ENCODE data around the gene GABBR2. TPM values are rescaled to one million over a fixed set of nuclear protein-coding genes. Genes with fewer than 3 reads are reported as not detected.
"Not testable (repeated sequence)": the region's sequence is repeated elsewhere in the genome, so short reads cannot be mapped to it uniquely, and the experiment has no call there.

Gene GABBR2
- total RNA-seq, 2 donors from 2014 or later: not detected

DNA sequence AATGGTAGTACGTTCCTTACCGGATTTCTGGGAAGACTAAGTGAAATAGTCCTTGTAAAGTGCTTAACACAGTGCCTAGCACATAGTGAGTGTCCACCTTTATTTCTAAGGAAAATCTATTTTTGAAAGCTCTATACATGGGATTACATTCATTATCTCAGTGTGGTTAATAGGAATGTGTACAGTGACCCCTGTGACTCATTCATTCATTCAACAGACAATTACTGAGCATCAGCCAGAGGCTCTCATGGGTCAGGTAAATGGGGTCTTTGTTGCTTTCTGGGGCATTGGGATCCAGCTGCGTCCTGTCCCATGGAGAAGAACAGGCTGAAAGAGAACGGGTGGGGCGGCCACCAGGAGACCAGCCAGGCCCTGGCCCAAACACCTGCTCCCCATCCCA lies 227.1 kb downstream of the GABBR2 start:
- ATAC-seq (no peak), DNase-seq (no peak)
- intact Hi-C loops (cut with DNase I, micrococcal nuclease): no loop called here

DNA sequence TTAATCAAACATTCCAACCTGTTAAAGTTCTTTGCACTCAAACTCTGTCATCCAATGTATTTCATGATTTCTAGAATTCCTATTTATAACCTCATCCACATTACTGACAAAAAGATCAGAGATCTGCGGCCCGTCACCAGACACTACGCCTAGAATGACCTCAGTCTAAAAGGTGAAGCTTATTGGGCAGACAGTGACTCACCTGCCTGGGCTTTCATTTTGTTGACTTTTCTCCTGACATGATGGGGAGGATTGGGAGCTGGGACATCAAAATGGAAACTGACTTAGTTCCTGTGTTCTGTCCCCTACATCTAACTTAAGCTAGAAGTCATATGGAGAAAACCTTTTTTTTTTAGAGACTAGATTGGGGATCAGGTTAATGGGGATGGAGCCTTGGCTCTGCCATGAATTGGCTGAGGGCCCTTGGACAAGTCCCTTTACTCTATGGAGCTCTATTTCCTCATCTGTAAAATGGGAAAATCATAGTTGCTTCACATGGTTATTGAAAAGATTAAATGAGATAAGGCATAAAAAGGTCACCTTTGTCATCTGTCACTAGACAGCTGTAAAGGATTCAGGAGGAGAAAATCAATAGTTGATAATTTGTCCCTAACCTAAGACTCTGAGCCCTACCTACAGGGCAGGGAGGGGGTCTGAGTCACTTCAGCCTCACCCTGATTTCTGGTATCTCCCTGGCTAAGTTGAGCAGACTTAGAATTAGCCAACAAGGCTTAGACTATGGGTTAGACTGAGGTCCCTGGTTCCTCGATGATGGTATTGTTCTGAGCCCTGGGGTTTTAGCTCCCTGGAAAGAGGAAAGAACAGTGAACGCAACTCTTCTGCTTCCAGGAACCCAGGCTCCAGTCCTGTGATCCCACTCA lies 228.5 kb downstream of the GABBR2 start:
- DNase-seq: no peak
- intact Hi-C loops (cut with DNase I, micrococcal nuclease): no loop called here
- no peak for ATAC-seq

DNA sequence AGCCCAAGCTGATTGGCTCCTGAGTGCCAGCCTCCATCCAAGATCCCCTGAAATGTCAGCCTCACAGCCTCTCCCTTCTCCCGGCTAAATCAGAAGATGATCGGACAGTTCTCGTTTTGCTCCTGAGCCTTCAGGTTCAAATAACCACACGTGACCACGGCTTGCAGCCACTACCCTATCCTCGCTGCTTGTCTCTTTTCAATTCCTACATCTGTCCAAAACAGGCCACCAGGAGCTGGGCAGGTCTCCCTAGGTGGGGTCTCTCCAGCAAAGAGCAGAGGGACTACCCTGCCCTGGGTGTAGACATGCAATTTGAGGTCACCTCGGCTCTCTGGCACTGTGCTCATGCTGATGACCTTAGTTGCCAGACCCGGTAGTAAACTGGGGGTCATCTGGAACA lies 229.3 kb downstream of the GABBR2 start:
- DNase-seq (no peak), ATAC-seq (no peak)
- intact Hi-C loops (cut with DNase I, micrococcal nuclease): no loop called here

DNA sequence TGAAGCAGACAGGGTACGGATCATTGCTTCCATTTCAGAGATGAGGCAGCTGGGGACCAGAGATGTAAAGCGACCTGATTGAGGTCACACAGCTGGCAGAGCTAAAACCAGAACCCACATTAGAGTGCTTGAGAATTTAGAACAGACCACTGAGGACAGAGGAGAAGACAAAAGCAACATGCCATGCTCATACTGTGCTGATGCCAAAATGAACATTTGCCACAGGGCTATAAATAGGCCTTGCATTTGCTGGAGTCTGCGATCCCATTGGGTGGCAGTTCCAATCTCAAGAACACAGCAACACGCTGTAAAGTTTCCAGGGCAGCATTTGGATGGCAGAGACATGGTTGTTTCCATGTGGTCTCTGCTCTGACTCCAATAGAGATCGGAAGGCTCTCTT lies 230.9 kb downstream of the GABBR2 start:
- DNase-seq: no peak
- intact Hi-C loops (cut with DNase I, micrococcal nuclease): no loop called here
- no peak for ATAC-seq

DNA sequence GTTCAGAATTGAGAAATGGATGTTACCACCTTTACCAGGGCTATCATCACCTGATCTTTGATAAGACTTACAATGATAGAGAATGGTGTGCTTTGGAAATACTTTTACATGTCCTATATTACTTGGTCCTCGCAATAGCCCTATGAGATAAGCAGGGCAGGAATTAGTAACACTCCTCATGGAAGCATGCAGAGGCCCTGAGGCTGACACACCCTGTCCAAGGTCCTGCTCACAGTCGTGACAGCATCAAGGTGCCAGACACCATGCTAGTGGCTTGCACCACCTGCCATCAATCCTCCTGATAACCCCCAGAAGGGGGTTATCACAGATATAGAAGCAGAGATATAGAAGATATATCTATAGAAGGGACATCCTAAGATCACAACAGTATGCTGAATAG lies 236.5 kb downstream of the GABBR2 start:
- DNase-seq (no peak), ATAC-seq (no peak)
- intact Hi-C loops (cut with DNase I, micrococcal nuclease): no loop called here

DNA sequence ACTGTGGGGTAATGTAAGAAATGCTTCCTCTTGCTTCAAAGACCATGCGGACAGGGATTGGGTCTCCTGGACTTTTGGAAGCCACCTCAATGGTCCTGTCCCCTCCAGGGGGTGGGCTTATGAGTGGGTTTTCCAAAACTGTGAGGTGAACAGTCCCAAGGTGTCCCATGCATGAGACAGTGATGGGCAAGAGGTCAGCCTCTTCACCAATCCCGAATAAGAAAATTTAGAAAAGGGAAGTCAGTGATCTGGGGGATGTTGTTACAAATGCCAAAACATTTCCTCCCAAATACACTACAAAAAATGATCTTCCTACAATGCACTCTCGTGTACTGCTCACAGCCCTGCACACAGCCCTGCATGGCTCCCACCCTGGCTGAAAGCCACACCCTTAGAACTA lies 237.6 kb downstream of the GABBR2 start:
- ATAC-seq: no peak
- DNase-seq: no peak
- intact Hi-C loops (cut with DNase I, micrococcal nuclease): no loop called here

DNA sequence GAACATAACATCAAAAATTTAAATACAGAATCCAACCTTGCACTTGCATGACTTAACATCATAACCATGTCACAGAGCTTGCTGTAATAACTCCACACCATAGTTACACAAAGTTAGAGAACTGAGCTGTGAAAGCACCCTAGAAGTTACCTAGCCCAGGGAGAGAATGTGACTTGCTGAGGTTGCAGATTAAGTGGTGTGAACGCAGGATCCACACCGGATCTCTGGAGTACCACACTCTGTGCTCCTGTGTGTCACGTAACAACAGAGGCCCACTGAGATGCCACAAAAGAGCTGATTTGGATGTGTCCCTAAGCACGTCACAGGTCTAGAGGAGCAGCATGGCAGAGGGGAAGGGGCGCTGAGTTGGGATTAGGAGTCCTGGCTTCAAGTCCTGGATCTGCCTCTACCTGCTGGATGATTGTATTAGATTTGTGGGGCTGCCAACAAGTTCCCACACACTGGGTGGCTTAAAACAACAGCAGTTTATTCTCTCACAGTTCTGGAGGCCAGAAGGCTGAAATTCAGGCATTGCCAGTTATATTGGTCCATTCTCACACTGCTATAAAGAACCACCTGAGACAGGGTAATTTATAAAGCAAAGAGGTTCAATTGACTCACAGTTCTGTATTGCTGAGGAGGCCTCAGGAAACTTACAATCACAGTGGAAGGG lies 240.0 kb downstream of the GABBR2 start:
- DNase-seq: no peak
- no peak for ATAC-seq
- intact Hi-C loops (cut with DNase I, micrococcal nuclease): no loop called here

DNA sequence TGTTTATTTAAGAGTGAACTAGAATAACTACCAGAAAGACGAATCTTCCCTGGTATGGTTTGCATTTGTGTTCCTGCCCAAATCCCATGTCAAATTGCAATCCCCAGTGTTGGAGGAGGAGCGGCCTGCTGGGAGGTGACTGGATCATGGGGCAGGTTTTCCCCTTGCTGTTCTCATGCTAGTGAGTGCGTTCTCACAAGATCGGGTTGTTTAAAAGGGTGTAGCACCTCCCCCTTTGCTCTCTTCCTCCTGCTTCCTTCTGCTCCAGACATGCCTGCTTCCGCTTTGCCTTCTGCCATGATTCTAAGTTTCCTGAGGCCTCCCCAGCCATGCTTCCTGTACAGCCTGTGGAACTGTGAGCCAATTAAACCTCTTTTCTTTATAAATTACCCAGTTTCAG lies 242.9 kb downstream of the GABBR2 start:
- intact Hi-C loops (cut with DNase I, micrococcal nuclease): no loop called here
- no peak for ATAC-seq

DNA sequence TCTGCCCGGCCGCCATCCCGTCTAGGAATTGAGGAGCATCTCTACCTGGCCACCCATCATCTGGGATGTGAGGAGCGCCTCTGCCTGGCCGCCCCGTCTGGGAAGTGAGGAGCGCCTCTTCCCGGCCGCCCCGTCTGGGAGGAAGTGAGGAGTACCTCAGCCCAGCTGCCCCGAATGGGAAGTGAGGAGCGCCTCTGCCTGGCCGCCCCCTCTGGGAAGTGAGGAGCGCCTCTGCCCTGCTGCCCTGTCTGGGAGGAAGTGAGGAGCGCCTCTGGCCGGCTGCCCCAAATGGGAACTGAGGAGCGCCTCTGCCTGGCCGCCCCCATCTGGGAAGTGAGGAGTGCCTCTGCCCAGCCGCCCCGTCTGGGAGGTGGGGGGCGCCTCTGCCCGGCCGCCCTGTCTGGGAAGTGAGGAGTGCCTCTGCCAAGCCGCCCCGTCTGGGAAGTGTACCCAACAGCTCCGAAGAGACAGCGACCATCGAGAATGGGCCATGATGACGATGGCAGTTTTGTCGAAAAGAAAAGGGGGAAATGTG lies 244.5 kb downstream of the GABBR2 start:
- intact Hi-C loops (cut with DNase I, micrococcal nuclease); DNase-seq; ATAC-seq: not testable (repeated sequence)

More for the DNA sequence above, 242.9 kb downstream of the GABBR2 start:
- no peak for DNase-seq

DNA sequence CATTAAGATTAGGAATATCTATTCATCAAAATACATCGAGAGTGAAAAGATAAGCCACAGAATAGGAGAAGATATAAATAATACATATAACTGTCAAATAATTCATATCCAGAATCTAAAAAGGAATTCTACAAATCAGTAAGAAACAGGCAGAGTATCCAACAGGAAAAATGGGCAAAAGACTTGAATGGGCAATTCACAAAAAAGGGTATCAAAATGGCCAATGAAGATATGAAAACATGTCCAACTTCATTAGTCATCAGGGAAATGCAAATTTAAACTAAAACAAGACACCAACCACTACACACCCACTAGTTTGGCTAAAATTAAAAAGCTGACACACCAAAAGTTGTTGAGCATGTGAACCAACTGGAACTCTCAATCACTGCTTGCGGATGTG lies 246.4 kb downstream of the GABBR2 start:
- ATAC-seq (no peak), DNase-seq (no peak)
- intact Hi-C loops (cut with DNase I, micrococcal nuclease): no loop called here

DNA sequence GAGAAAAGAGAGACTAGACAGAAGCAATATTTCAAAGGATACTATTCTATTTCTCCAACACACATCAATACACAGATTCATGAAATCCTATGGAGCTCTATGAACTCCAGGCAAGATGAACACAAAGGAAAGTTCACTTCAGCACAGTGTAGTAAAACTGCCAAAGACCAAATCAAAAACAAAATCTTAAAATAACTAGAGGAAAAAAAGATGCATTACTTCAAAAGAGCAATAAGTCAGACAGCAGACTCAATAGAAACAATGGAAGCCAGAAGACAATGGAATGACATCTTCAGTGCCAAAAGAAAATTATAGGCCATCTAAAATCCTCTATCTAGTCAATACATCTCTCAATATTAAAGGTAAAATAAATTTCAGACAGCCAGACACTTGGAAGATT lies 248.0 kb downstream of the GABBR2 start:
- intact Hi-C loops (cut with DNase I, micrococcal nuclease): no loop called here
- no peak for ATAC-seq
- DNase-seq: no peak

DNA sequence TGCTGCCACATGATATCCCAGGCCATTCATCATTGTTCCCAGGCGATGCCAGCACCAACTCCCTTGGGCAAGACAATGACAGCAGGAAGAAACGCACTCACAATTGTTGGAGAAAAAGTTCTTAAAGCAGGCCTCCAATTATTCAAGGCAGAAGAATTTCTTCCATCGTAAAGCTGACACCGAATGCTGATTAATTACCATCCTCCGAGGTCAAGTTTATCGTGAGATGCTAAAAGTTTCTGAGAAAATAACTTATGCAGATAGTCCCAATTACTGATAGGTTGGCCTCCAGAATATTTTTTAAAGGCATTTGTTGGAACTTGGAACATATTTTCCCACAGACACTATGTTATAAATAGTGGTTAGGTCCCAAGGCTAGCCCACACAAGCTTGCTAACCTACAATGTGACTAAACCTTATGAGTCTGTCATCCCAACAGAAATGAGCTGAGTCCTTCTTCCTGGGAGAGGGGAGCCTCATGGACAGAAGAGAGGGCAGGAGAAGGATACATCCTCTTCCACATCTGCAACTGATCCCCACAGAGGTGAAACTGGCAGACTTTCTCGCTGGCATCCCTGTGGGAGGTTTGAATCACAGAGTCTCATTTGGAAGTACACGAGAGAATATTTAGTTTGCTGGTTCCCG lies 250.9 kb downstream of the GABBR2 start:
- ATAC-seq (no peak), DNase-seq (no peak)
- intact Hi-C loops (cut with DNase I, micrococcal nuclease): no loop called here

DNA sequence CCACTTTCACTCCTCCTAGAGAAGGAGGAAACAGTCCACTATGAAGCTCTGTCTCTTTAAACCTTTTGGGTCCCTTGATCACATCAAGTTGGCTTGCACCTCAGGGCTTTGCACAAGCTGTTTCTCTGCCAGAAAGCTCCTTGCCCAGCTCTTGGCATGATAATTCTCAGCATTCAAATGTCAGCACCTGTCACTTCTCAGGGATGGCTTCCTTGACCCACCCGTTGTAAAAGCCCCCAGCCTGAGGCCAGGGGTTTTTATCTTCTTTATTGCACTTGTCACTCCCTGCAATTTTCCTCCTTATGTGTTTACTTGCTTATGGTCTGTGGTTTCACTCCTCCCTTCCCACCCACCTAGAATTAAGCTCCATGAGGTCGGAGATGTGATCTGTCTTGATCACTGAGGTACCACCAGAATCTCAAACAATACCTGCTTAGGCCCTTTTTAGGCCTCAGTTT lies 252.6 kb downstream of the GABBR2 start:
- intact Hi-C loops (cut with DNase I, micrococcal nuclease): no loop called here

DNA sequence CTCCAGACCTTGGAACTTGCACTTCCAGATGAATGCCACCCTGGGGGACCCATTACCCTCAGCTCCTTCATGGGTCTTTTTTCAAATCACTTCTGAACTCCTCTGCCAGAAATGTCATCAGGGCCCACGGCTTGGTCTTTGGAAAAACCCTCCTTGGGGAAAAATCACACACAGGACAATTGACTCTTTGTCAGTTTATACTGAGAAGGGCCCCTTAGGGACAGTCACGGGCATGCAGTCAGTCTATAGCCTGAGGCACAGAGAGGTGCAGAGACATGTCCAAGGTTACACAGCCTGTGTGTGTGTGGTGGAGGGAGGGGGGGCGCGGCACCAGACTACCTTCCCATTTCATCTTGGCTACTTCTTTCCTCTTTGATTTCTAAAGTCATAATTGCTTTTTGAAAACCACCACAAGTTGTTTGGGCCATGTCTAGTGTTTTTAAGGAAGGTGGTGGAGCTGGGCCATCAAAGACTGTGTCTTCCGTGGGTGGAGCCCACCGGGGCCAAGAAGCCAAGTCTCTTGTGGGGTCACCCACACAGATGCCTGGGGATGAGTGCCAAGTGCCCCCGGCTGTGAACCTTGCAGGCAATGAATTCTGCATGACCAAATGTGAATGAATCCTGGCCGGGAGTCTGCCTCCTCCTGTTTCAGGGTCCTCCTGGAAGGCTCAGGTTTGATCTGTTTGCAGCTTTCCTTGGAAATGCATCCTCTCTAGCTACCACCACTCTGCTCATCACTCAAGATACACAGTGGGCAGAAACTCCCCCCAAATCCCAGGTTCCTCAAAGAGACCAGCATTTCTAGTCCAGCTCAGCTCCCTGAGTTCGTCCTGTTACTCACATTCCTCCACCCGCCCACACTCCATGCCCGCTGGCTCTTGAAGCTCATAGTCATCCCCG lies 253.2 kb downstream of the GABBR2 start:
- ATAC-seq: no peak
- intact Hi-C loops (cut with DNase I, micrococcal nuclease): loop anchor here in 1 of 2 donors (2.0 kb wide), 1 partner anchor 37 kb away; no protein-coding TSS in a partner anchor

More for the DNA sequence above, 252.6 kb downstream of the GABBR2 start:
- no peak for DNase-seq
- no peak for ATAC-seq

DNA sequence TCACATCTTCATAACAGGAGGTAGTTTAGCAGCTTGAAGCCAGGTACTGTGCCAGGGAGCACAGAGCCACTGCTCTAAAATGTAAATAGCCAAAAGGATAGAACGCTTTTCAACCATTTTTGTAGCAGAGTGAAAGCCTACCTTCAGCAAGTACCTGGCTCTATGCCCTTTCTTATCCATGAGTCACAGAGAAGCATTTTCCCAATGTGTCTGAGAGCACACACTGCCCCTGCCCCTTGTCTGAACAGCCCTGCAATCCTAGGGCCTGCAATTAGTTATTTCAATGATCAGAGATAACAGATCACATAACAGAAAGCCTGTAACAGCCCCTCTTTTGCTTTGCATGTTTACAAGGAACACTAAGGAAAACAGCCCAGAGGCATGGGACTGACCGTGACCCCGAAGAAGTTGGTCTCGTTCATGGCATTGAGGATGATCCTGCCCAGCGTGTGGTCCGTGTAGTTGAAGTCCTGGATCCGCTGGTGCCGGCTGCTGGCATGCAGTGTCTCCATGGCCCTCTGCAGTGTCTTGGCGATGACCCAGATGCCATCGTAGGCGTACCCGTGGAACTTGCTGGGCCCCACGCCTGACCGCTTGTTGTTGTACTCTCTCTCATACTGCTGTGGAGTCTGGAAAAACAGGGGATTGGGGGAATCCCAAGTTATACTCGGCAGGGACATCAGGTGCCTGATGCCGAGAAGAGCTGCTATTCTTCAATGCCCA lies 255.0 kb downstream of the GABBR2 start:
- intact Hi-C loops (cut with DNase I, micrococcal nuclease): loop anchor here in 1 of 2 donors (2.0 kb wide), 1 partner anchor 35 kb away; no protein-coding TSS in a partner anchor
- no peak for DNase-seq
- no peak for ATAC-seq

More for the DNA sequence above, 253.2 kb downstream of the GABBR2 start:
- DNase-seq: no peak

DNA sequence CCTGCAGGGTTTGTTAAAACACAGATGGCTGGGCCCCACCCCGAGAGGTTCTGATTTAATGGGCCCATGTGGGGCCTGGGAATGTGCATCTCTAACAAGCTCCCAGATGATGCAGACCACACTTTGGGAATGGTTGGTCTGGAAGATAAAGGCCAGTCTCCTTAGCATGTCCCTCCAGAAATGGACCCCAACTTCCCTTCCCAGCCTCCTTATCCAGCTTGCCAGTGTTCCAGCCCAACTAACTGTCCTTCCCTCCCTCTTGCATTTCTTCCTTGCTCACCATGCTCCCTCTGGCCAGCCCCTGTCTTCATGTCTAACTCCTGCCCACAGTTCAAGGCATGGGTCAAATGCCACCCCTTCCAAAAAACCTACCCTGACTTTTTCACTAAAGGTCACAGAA lies 257.2 kb downstream of the GABBR2 start:
- DNase-seq (no peak), ATAC-seq (no peak)
- intact Hi-C loops (cut with DNase I, micrococcal nuclease): no loop called here

DNA sequence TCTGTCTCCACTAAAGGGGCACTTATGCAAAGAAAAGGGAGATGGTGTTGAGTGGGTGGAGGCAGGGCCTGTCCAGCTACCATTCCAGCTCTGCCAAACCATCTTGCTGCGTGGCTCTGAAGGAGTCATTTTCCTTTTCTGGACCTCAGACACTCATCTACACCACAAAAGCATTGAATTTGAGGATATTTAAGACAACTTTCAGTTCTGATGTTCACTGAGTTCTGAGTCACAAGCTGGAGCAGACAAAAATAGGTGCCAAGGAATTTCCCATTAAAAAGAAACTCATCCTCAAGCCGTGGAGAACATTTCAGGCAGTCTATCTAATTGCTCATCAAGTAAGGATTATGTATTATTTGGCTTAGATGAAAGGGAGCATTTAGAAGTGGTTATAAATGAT lies 258.2 kb downstream of the GABBR2 start:
- intact Hi-C loops (cut with DNase I, micrococcal nuclease): no loop called here
- DNase-seq (no peak), ATAC-seq (no peak)

DNA sequence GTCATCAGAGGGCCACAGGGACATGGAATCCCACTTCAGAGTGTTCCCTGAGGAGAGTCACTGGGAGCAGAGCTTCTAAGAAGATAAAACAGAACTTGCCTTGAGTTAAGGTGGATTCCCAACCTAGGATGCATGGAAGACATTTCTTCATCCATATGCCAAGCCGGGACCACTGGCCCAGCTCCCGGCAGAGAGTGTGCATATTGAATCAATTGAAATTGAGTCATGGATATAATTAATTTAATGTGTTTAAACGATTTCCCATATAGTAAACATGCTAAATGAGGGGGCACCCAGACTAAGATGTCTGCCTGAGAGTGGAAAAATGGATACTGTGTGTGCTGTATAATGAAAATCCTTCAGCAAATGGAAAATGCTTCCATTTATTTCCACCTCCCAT lies 258.9 kb downstream of the GABBR2 start:
- DNase-seq: no peak
- intact Hi-C loops (cut with DNase I, micrococcal nuclease): no loop called here
- no peak for ATAC-seq

All from left colon (tissue), 2 donors.